ENCODE results near the gene RGS7.

- TF ChIP-seq POLR2A (IDR thresholded peaks at IDR 0.05) (no peak), CTCF (IDR thresholded peaks at IDR 0.05) (no peak), POLR2AphosphoS5 (IDR thresholded peaks at IDR 0.05) (no peak), EP300 (IDR thresholded peaks at IDR 0.05) (no peak)
Measured at GRCh38 chr1:240806200-240806745, 550.7 kb downstream of the RGS7 start.

Measured in gastroesophageal sphincter (tissue), 3 donors.